H1 (cell line): ENCODE measurements around the gene GNAT1. TPM values are rescaled to one million over a fixed set of nuclear protein-coding genes. Genes with fewer than 3 reads are reported as not detected.

Source experiments
- CTCF ChIA-PET: fragments of 300-600 bp; sonication (Branson Sonifier 250); formaldehyde crosslinking; loops from one replicate; lab custom pipeline; 2021; ENCODE audit not compliant: partially characterized antibody; lab: Charles Lee
- POLR2A ChIA-PET: fragments of 300-600 bp; sonication (Branson Sonifier 250); formaldehyde crosslinking; loops from one replicate; lab custom pipeline; 2021; ENCODE audit warnings: inconsistent platforms; ENCODE audit not compliant: partially characterized antibody; lab: Charles Lee
- DNase-seq, 2 experiments: peaks; one replicate each; pipeline versions ENCODE4 v3.0.0 to v3.0.0-alpha.2; 2010 to 2022; ENCODE audit warnings: low spot score in 2 of 2, low read depth in 1 of 2, mixed read lengths in 1 of 2
- FAIRE-seq: peaks from 2 replicates; lab custom pipeline; 2011; peaks lifted over from hg19 to GRCh38; lab: Jason Lieb, UNC
- H2AFZ ChIP-seq: 2 replicates; pipeline ENCODE4 v1.8.1; 2012; ENCODE audit warnings: low read length, inconsistent platforms
- H2AK5ac ChIP-seq: 2 replicates; pipeline ENCODE4 v1.6.1; 2013; ENCODE audit warnings: low read depth, low read length
- H2BK120ac ChIP-seq: replicated peaks from 2 replicates; pipeline ENCODE3; 2013; ENCODE audit warnings: low read depth, low read length, inconsistent platforms
- H2BK12ac ChIP-seq: 2 replicates; pipeline ENCODE4 v1.6.1; 2013; ENCODE audit warnings: low read depth, low read length
- H2BK15ac ChIP-seq: 2 replicates; pipeline ENCODE4 v1.6.1; 2013; ENCODE audit warnings: low read length
- H2BK20ac ChIP-seq: 2 replicates; pipeline ENCODE4 v1.6.1; 2013; ENCODE audit warnings: low read length
- H2BK5ac ChIP-seq: 2 replicates; pipeline ENCODE4 v1.6.1; 2013; ENCODE audit warnings: low read depth, low read length
- H3K14ac ChIP-seq: 2 replicates; pipeline ENCODE4 v1.6.1; 2013; ENCODE audit warnings: inconsistent platforms; ENCODE audit not compliant: insufficient read length
- H3K18ac ChIP-seq: 2 replicates; pipeline ENCODE4 v1.6.1; 2013; ENCODE audit warnings: low read length; ENCODE audit errors: extremely low read depth
- H3K23ac ChIP-seq: 2 replicates; pipeline ENCODE4 v1.6.1; 2013; ENCODE audit warnings: inconsistent platforms; ENCODE audit not compliant: insufficient read length
- H3K23me2 ChIP-seq: 2 replicates; pipeline ENCODE4 v1.6.1; 2013; ENCODE audit warnings: low read depth, low read length
- H3K27ac ChIP-seq: 2 replicates; pipeline ENCODE4 v1.6.1; 2011; ENCODE audit warnings: low read depth, low read length, inconsistent platforms
- H3K27me3 ChIP-seq, 4 experiments: replicated peaks in 1 of 4; 1 replicate in 1 of 4; 2 replicates in 3 of 4; pipeline versions ENCODE4 v1.6.1 to v1.8.1; 2011 to 2013; ENCODE audit warnings: low read length in 3 of 4, mild to moderate bottlenecking in 3 of 4, inconsistent platforms in 2 of 4, mixed read lengths in 2 of 4, moderate library complexity in 1 of 4; ENCODE audit not compliant: control insufficient read depth in 3 of 4, insufficient read depth in 3 of 4; ENCODE audit errors: extremely low read depth in 1 of 4
- H3K36me3 ChIP-seq, 4 experiments: 2 replicates each; pipeline versions ENCODE4 v1.6.1 to v1.8.1; 2011 to 2013; ENCODE audit warnings: mild to moderate bottlenecking in 4 of 4, low read length in 3 of 4, moderate library complexity in 2 of 4, control low read depth in 1 of 4, inconsistent platforms in 1 of 4; ENCODE audit not compliant: insufficient read depth in 4 of 4, control insufficient read depth in 2 of 4
- H3K4ac ChIP-seq: replicated peaks from 2 replicates; pipeline ENCODE3; 2013; ENCODE audit warnings: low read length, low read depth, mixed read lengths, inconsistent platforms; ENCODE audit not compliant: insufficient read length
- H3K4me1 ChIP-seq, 4 experiments: replicated peaks in 1 of 4; 1 replicate in 1 of 4; 2 replicates in 3 of 4; pipeline versions ENCODE4 v1.6.1 to v1.8.1; 2011 to 2013; ENCODE audit warnings: low read length in 3 of 4, inconsistent platforms in 2 of 4, mixed read lengths in 1 of 4; ENCODE audit not compliant: insufficient read depth in 4 of 4, control insufficient read depth in 3 of 4
- H3K4me2 ChIP-seq, 2 experiments: 2 replicates each; pipeline versions ENCODE4 v1.6.1 to v1.8.1; 2011 to 2013; ENCODE audit warnings: low read depth in 2 of 2, low read length in 2 of 2, control low read depth in 1 of 2, inconsistent platforms in 1 of 2, mild to moderate bottlenecking in 1 of 2; ENCODE audit not compliant: insufficient read depth in 1 of 2
- H3K4me3 ChIP-seq, 4 experiments: fragments of 200-600, 300-600 bp in 1 of 4; sonication (generic), shearing (Covaris generic), sonication (Bioruptor Twin) in 1 of 4; 2 replicates each; pipeline versions ENCODE4 v1.5.1 to v1.8.1; 2011 to 2016; ENCODE audit warnings: low read length in 4 of 4, low read depth in 3 of 4, control low read depth in 2 of 4, inconsistent platforms in 2 of 4, mild to moderate bottlenecking in 2 of 4, mixed read lengths in 1 of 4, moderate library complexity in 1 of 4; ENCODE audit not compliant: insufficient read depth in 2 of 4; ENCODE audit errors: extremely low read depth in 1 of 4
- H3K56ac ChIP-seq: replicated peaks from 2 replicates; pipeline ENCODE3; 2013; ENCODE audit warnings: low read depth, mild to moderate bottlenecking, mixed read lengths, low read length, inconsistent platforms; ENCODE audit not compliant: insufficient read length
- H3K79me1 ChIP-seq: 2 replicates; pipeline ENCODE4 v1.6.1; 2013; ENCODE audit warnings: low read depth, low read length, control low read depth
- H3K79me2 ChIP-seq, 2 experiments: 2 replicates each; pipeline versions ENCODE4 v1.6.1 to v1.8.1; 2012 to 2013; ENCODE audit warnings: low read length in 2 of 2, mild to moderate bottlenecking in 2 of 2, inconsistent platforms in 1 of 2; ENCODE audit not compliant: insufficient read depth in 2 of 2, control insufficient read depth in 1 of 2
- H3K9ac ChIP-seq, 4 experiments: replicated peaks in 1 of 4; 1 replicate in 1 of 4; 2 replicates in 3 of 4; pipeline versions ENCODE4 v1.6.1 to v1.8.1; 2011 to 2013; ENCODE audit warnings: low read depth in 3 of 4, low read length in 3 of 4, control low read depth in 2 of 4, mild to moderate bottlenecking in 2 of 4, moderate library complexity in 2 of 4, inconsistent platforms in 1 of 4; ENCODE audit errors: extremely low read depth in 1 of 4
- H3K9me3 ChIP-seq, 2 experiments: 2 replicates each; pipeline versions ENCODE4 v1.6.1 to v1.8.1; 2012 to 2013; ENCODE audit warnings: mild to moderate bottlenecking in 2 of 2, moderate library complexity in 2 of 2, control low read depth in 1 of 2, inconsistent platforms in 1 of 2, low read depth in 1 of 2, low read length in 1 of 2, mixed read lengths in 1 of 2; ENCODE audit not compliant: insufficient read depth in 2 of 2
- H4K20me1 ChIP-seq, 2 experiments: replicated peaks in 1 of 2; 2 replicates each; pipeline versions ENCODE3 to v1.8.1; 2011 to 2013; ENCODE audit warnings: inconsistent platforms in 2 of 2, low read length in 2 of 2, mild to moderate bottlenecking in 1 of 2; ENCODE audit not compliant: insufficient read depth in 2 of 2, control insufficient read depth in 1 of 2
- H4K5ac ChIP-seq: 2 replicates; pipeline ENCODE4 v1.6.1; 2013; ENCODE audit warnings: low read length, low read depth, mixed read lengths, inconsistent platforms; ENCODE audit not compliant: insufficient read length
- H4K8ac ChIP-seq: 2 replicates; pipeline ENCODE4 v1.8.0; 2013; ENCODE audit warnings: mild to moderate bottlenecking, moderate library complexity, low read length, inconsistent platforms; ENCODE audit not compliant: insufficient read depth; ENCODE audit errors: extremely low read depth
- H4K91ac ChIP-seq: replicated peaks from 2 replicates; pipeline ENCODE3; 2013; ENCODE audit warnings: low read length, mixed read lengths, inconsistent platforms; ENCODE audit not compliant: insufficient read length
- JUND ChIP-seq: IDR thresholded peaks from 2 replicates; pipeline ENCODE4 v1.6.1; 2011; ENCODE audit warnings: mild to moderate bottlenecking, improper control_type of control experiment, low read length
- KDM1A ChIP-seq: fragments of 200-600, 300-600 bp; sonication (generic); IDR thresholded peaks from 2 replicates; pipeline ENCODE4 v1.7.1; 2016; ENCODE audit warnings: mild to moderate bottlenecking, low read length, borderline replicate concordance
- KDM4A ChIP-seq: IDR thresholded peaks from one replicate; pipeline ENCODE4 v1.7.1; 2012; ENCODE audit warnings: low read depth, mild to moderate bottlenecking, moderate library complexity, low read length, inconsistent platforms; ENCODE audit not compliant: severe bottlenecking
- MAFK ChIP-seq: IDR thresholded peaks from 2 replicates; pipeline ENCODE4 v1.6.1; 2012; ENCODE audit warnings: low read depth, mild to moderate bottlenecking, improper control_type of control experiment, low read length
- MAX ChIP-seq: IDR thresholded peaks from 2 replicates; pipeline ENCODE4 v1.6.1; 2012; ENCODE audit warnings: inconsistent platforms
- POU5F1 ChIP-seq: IDR thresholded peaks from 2 replicates; pipeline ENCODE4 v1.6.1; 2011; ENCODE audit warnings: low read depth, mild to moderate bottlenecking, low read length, moderate library complexity
- RBBP5 ChIP-seq: IDR thresholded peaks from 2 replicates; pipeline ENCODE4 v1.7.1; 2012; ENCODE audit warnings: low read depth, mild to moderate bottlenecking, inconsistent platforms, low read length, moderate library complexity, borderline replicate concordance
- SIX5 ChIP-seq: IDR thresholded peaks from 2 replicates; pipeline ENCODE4 v1.6.1; 2011; ENCODE audit warnings: mild to moderate bottlenecking, low read depth, low read length
- SP1 ChIP-seq: IDR thresholded peaks from 2 replicates; pipeline ENCODE4 v1.6.1; 2011; ENCODE audit warnings: low read depth, low read length
- SP4 ChIP-seq: IDR thresholded peaks from 2 replicates; pipeline ENCODE4 v1.6.1; 2012; ENCODE audit warnings: low read length, inconsistent platforms
- TAF7 ChIP-seq: optimal IDR thresholded peaks from 2 replicates; pipeline ENCODE3; 2011; ENCODE audit warnings: low read depth, mild to moderate bottlenecking, inconsistent platforms, low read length, moderate library complexity, borderline replicate concordance
- WGBS, 2 experiments: shearing (Covaris generic) in 1 of 2; methylation state at CpG; one replicate each; pipeline versions ENCODE4 v1.1.6 to v1.1.7; 2013 to 2015; ENCODE audit warnings: low lambda C conversion rate in 2 of 2, mixed read lengths in 2 of 2, inconsistent platforms in 1 of 2, low coverage in 1 of 2, missing lambda C conversion rate in 1 of 2; ENCODE audit not compliant: insufficient replicate concordance in 2 of 2, insufficient coverage in 1 of 2, insufficient read length in 1 of 2; ENCODE audit errors: extremely low coverage in 1 of 2, missing lambda C conversion rate in 1 of 2; 5-methylcytosine and 5-hydroxymethylcytosine counted together
- polyA plus RNA-seq, 7 experiments: library from polyadenylated mRNA; depleted of rRNA in 3 of 7; stranded (reverse) in 5 of 7; unstranded in 2 of 7; fragments of >200 nt in 5 of 7; fragments of 200-250 nt in 2 of 7; gene quantifications; 1 replicate in 5 of 7; 2 replicates in 1 of 7; 4 replicates in 1 of 7; pipeline versions ENCODE4 v1.2.1 to v1.2.3, GENCODE V29; 2011 to 2013; ENCODE audit warnings: missing spikeins in 2 of 7, mixed read lengths in 2 of 7
- total RNA-seq: library from RNA; stranded (reverse); fragmentation: NEBNext Ultra II Directional; extraction: Animal tissue kit (Norgen Biotek cat#: 25700); gene quantifications from 2 replicates; pipeline ENCODE4 v1.2.1, GENCODE V29; 2021

The GNAT1 gene
- total and polyA plus RNA-seq, 2 of the 8 experiments (the other 6 are each of a cell fraction or from before 2014, with no cell fraction given): 0.08 TPM; not detected in 1

GRCh38 chr3:50194128-50194902 lies 2.9 kb downstream of the GNAT1 start:
- Histone ChIP-seq H3K79me2 (no peaks in the 10 kb centered on the region), H3K36me3 (no peaks in the 10 kb centered on the region), H3K9me3 (no peaks in the 10 kb centered on the region), H3K4ac (no peak overlapping the region), H3K27me3 (peaks cover 0 to 12% (median 4%) of the 10 kb centered on the region in 4 experiments; a peak in 3 of 7 replicates), H3K79me1 (no peaks in the 10 kb centered on the region), H3K18ac (no peak overlapping the region), H2BK12ac (no peak overlapping the region; the same call in 1 of the 2 replicates), H3K14ac (no peak overlapping the region), H3K23ac (no peak overlapping the region), H2AFZ (peak overlapping the region; percentile 55; the same call in 1 of the 2 replicates), H3K23me2 (peaks cover 2% of the 10 kb centered on the region; the same call in 1 of the 2 replicates), H3K4me2 (peak overlapping the region; percentile 49 to 56), H3K27ac (no peak overlapping the region), H4K5ac (no peak overlapping the region), H3K4me3 (peak overlapping the region in 1 of 4 experiments; percentile 36; a peak in 2 of 8 replicates), H4K8ac (no peak overlapping the region), H4K20me1 (peaks cover 0 to 3% of the 10 kb centered on the region in 2 experiments), H3K4me1 (peaks cover 0 to 14% (median 7%) of the 10 kb centered on the region in 4 experiments; a peak in 5 of 7 replicates), H2BK5ac (no peak overlapping the region), H4K91ac (no peak overlapping the region), H3K9ac (no peak overlapping the region), H2BK120ac (no peak overlapping the region), H2BK20ac (no peak overlapping the region), H2BK15ac (peak overlapping the region; percentile 18; the same call in 1 of the 2 replicates), H2AK5ac (no peak overlapping the region), H3K56ac (no peak overlapping the region)
- 49% methylated on average over 61 of the region's 70 CpGs; no CpG with 5 or more reads in 1 of the 2 experiments for WGBS, 2 experiments
- ChIA-PET POLR2A (interaction anchor here (0.7 to 11.9 kb wide), 14 partner anchors 10 to 78 kb away, joined by 3 to 128 read pairs (median 7); partner anchors contain the start of gene SLC38A3), CTCF (interaction anchor here (0.7 to 19.7 kb wide), 20 partner anchors 19 to 378 kb away, joined by 3 to 1138 read pairs (median 10); partner anchors contain the start of genes GNAI2, HYAL2, SEMA3B and SLC38A3)
- FAIRE-seq (no peak), DNase-seq (peak in 1 of 2 experiments; percentile 91)
- TF ChIP-seq SIX5: no peak
- TF ChIP-seq KDM4A: peak; percentile 45
- TF ChIP-seq POU5F1: no peak
- no peak for TF ChIP-seq MAFK
- no peak for TF ChIP-seq TAF7
- peak; percentile 88 for TF ChIP-seq MAX
- TF ChIP-seq KDM1A: no peak
- TF ChIP-seq RBBP5: 0 out of 2 replicates have a peak, but pooled peaks have one; percentile 9
- TF ChIP-seq SP1: no peak
- no peak for TF ChIP-seq SP4
- TF ChIP-seq JUND: no peak
